PC-9 (cell line): ENCODE data around the gene SUPT20H.

ENCODE experiments used
- EZH2 ChIP-seq: fragments of 200-600 bp; sonication (generic); IDR thresholded peaks from 2 replicates; pipeline ENCODE4 v1.8.0; 2017; ENCODE audit warnings: antibody characterized with exemption, low read depth
- TF ChIP-seq, protein P1 (sequence below): fragments of 200-600 bp; sonication (generic); conservative IDR thresholded peaks from 2 replicates; pipeline ENCODE4 v1.6.1; 2017; ENCODE audit warnings: mixed run types, antibody characterized with exemption, mild to moderate bottlenecking, moderate library complexity

- TF ChIP-seq, protein P1, sequence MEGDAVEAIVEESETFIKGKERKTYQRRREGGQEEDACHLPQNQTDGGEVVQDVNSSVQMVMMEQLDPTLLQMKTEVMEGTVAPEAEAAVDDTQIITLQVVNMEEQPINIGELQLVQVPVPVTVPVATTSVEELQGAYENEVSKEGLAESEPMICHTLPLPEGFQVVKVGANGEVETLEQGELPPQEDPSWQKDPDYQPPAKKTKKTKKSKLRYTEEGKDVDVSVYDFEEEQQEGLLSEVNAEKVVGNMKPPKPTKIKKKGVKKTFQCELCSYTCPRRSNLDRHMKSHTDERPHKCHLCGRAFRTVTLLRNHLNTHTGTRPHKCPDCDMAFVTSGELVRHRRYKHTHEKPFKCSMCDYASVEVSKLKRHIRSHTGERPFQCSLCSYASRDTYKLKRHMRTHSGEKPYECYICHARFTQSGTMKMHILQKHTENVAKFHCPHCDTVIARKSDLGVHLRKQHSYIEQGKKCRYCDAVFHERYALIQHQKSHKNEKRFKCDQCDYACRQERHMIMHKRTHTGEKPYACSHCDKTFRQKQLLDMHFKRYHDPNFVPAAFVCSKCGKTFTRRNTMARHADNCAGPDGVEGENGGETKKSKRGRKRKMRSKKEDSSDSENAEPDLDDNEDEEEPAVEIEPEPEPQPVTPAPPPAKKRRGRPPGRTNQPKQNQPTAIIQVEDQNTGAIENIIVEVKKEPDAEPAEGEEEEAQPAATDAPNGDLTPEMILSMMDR, result no peak
- TF ChIP-seq EZH2, result no peak
Measured at GRCh38 chr13:36979361-36980050, 80.0 kb downstream of the SUPT20H start.
